ENCODE results near the gene SUPV3L1. TPM values are rescaled to one million over a fixed set of nuclear protein-coding genes. Genes with fewer than 3 reads are reported as not detected.

SUPV3L1 gene
- polyA plus RNA-seq, 1 donor from 2014 or later, result 23.0 TPM

DNA sequence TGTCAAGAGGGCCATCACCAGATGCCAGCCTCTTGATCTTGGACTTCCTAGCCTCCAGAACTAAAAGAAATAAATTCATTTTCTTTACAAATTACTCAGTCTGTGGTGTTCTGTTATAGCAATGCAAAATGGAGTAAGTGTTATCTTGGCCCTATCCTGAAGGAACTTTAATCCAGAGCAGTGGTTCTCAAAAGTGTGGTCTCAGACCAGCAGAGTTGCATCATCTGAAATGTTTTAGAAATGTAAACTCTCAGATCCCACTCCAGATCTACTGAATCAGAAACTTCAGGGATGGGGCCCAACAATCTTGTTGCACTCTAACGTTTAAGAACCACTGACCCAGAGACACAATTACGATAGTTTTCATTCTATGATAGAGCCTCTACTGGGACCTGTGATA lies 3.2 kb upstream of the SUPV3L1 start:
- Mint-ChIP-seq H3K4me1 (peaks cover 14 to 18% (median 15%) of the 10 kb centered on the region in 3 donors), H3K9me3 (no peaks in the 10 kb centered on the region), H3K27ac (peak overlapping the region in 1 of 3 donors; percentile 59), H3K4me3 (peak overlapping the region in 2 of 4 donors; percentile 20 to 52), H3K27me3 (no peaks in the 10 kb centered on the region), H3K36me3 (no peaks in the 10 kb centered on the region)

DNA sequence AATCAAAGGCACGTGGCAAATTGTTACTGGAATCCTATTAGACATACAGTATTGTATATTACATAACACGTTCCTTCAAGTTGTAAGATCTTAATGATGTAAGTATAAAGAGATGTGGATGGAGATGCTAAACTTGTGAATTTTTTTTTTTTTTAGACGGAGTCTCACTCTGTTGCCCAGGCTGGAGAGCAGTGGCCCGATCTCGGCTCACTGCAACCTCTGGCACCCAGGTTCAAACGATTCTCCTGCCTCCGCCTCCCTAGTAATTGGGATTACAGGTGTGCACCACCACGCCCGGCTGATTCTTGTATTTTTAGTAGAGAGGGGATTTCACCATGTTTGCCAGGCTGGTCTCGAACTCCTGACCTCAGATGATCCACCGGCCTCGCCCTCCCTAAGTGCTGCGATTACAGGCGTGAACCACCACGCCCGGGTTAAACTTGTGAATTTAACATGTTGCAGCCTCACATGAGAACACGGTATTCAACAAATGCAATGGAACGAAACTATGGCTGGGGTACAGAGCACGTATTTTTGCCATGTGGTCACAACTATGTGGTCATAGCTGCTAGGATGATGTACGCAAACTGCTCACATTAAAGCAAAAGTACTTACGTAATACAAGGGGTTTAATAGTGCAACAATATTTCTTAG lies 818 bp upstream of the SUPV3L1 start:
- Mint-ChIP-seq H3K4me1 (peaks cover 19 to 28% (median 23%) of the 10 kb centered on the region in 3 donors), H3K4me3 (peak overlapping the region; percentile 86 to 98 (median 96)), H3K9me3 (no peaks in the 10 kb centered on the region), H3K27ac (peak overlapping the region; percentile 94 to 100 (median 100)), H3K27me3 (no peaks in the 10 kb centered on the region), H3K36me3 (no peaks in the 10 kb centered on the region)

DNA sequence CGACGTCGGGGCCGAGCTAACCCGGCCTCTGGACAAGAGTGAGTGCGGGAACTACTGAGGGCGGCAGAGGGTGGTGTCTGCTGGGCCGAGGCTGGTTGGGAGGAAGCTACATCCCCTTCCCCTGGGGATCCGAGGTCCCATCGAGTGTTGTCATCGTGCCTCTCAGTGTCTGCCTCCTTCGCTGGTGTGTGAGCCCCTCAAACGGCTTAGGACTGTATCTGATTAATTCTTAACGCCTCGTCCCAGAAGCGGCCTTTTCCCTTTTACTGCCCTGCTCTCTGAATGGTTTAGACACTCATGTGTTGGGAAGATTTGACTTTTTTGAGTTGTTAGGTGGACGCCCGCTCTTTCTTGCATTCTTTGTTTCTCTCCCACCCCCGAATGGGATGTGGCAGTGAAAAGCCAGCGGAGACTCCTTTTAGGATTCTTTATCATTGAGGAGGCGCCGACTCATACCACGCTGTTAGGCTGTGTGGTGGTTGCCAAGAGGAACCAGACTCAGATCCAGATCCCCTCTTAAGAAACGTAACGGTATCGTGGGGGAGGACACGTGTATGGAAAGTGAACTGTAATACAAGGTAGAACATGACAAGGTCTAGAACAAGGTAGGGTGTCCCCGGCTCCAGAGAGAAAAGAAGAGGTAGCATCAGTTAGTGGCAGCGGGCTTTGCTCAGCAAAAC lies 631 bp downstream of the SUPV3L1 start:
- Mint-ChIP-seq H3K4me1 (peaks cover 19 to 33% (median 26%) of the 10 kb centered on the region in 3 donors), H3K9me3 (no peaks in the 10 kb centered on the region), H3K4me3 (peak overlapping the region; percentile 86 to 98 (median 96)), H3K27ac (peak overlapping the region; percentile 94 to 100 (median 100)), H3K27me3 (no peaks in the 10 kb centered on the region), H3K36me3 (no peaks in the 10 kb centered on the region)

DNA sequence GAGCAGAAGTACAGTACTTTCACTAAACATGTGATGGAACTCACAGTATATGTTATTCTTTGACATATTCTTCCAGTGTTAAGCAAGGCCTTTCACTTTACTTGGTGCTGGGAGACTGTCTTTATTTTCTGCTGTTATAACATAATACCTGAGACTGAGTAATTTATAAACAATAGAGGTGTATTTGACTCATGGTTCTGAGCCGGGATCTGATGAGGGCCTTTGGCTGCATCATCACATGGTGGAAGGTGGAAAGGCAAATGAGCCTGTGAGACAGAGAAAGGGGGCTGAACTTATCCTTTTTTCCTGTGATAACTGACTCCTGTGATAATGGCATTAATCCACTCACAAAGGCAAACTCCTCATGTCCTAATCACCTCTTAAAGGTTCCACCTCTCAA lies 1.4 kb downstream of the SUPV3L1 start:
- Mint-ChIP-seq H3K4me3 (peak overlapping the region; percentile 86 to 98 (median 96)), H3K4me1 (peaks cover 19 to 34% (median 26%) of the 10 kb centered on the region in 3 donors), H3K36me3 (no peaks in the 10 kb centered on the region), H3K27me3 (no peaks in the 10 kb centered on the region), H3K9me3 (no peaks in the 10 kb centered on the region), H3K27ac (peak overlapping the region; percentile 94 to 100 (median 100))

DNA sequence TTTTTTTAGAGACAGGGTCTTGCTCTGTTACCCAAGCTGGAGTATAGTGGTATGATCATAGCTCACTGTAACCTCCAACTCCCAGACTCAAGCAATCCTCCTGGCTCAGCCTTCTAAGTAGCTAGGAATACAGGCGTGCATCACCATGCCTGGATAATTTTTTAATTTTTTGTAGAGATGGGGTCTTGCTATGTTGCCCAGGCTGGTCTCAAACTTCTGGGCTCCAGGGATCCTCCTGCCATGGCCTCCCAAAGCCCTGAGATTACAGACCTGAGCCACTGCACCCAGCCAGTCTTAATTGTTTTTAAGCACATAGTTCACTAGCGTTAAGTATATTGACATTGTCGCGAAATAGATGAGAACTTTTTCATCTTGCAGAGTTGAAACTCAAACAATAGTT lies 2.0 kb downstream of the SUPV3L1 start:
- no peaks in the 10 kb centered on the region for H3K27me3 Mint-ChIP-seq
- no peaks in the 10 kb centered on the region for H3K36me3 Mint-ChIP-seq
- peaks cover 19 to 34% (median 26%) of the 10 kb centered on the region in 3 donors for H3K4me1 Mint-ChIP-seq
- H3K9me3 Mint-ChIP-seq, result no peaks in the 10 kb centered on the region
- no peak overlapping the region for H3K27ac Mint-ChIP-seq
- H3K4me3 Mint-ChIP-seq, result peak overlapping the region in 1 of 4 donors; percentile 42

DNA sequence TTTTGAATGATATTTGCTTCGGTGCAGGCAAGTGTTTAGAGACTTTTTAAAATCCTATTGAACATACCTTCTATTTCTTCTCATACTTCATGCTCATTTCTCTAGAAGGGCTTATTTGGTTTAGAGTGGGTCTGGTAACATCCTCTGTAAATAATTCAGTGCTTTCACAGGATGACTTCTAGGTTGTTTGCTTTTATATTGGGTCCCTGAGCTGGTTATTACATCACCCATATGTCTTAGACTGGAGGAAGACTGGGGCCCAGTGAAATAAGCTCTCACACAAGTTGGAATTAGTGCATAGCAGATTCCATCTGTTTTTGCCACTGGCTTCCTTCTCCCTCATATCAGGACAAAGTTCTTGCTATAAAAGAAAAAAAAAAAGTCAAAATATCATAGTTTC lies 6.5 kb downstream of the SUPV3L1 start:
- Mint-ChIP-seq H3K27ac (peak overlapping the region in 1 of 3 donors; percentile 48), H3K4me3 (peak overlapping the region in 1 of 4 donors; percentile 61), H3K36me3 (peaks cover 3% of the 10 kb centered on the region), H3K9me3 (no peaks in the 10 kb centered on the region), H3K4me1 (peaks cover 4 to 18% (median 17%) of the 10 kb centered on the region in 3 donors), H3K27me3 (no peaks in the 10 kb centered on the region)

DNA sequence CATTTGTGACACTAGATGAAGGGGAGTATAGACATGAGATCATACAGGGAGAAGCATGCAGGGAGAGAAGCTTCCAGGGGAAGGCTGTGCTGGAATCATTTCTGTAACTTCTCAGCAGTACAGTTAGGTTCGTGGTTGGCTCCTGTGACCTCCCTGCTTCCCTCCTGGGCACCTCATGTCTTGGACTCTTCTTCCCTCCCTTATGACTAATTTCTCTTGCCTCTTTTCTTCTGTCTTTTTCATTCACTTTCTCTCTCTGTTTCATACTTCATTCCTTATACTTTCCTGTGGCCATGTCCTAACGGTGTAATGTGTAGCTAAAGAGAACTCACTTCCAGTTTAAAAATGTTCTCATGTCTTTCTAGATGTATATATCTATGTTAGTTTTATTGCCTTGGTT lies 21.0 kb downstream of the SUPV3L1 start:
- Mint-ChIP-seq H3K9me3 (no peaks in the 10 kb centered on the region), H3K4me3 (no peak overlapping the region), H3K27me3 (no peaks in the 10 kb centered on the region), H3K36me3 (peaks cover 7% of the 10 kb centered on the region), H3K4me1 (peaks cover 3 to 13% (median 10%) of the 10 kb centered on the region in 3 donors), H3K27ac (peak overlapping the region in 2 of 3 donors; percentile 5 to 51)

DNA sequence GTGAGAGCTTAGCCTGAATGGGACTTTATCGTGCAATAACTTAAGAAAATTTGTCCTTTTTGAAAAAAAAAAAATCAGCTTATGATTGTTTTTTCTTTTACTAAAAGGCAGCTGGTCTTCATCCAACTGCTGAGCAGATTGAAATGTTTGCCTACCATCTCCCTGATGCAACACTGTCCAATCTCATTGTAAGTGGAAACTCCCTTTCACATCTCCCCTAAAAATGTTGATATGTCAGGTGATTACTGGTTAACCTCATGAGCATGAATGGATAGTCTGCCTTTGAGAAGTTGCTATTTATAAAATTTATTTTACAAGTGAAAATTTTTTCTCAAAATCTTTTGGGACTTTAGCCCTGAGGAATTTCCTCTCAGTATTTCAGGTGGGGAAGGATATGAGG lies 22.3 kb downstream of the SUPV3L1 start:
- Mint-ChIP-seq H3K4me3 (no peak overlapping the region), H3K27me3 (no peaks in the 10 kb centered on the region), H3K27ac (peak overlapping the region; percentile 5 to 81 (median 53)), H3K36me3 (peaks cover 7% of the 10 kb centered on the region), H3K4me1 (peaks cover 3 to 13% (median 10%) of the 10 kb centered on the region in 3 donors), H3K9me3 (no peaks in the 10 kb centered on the region)

DNA sequence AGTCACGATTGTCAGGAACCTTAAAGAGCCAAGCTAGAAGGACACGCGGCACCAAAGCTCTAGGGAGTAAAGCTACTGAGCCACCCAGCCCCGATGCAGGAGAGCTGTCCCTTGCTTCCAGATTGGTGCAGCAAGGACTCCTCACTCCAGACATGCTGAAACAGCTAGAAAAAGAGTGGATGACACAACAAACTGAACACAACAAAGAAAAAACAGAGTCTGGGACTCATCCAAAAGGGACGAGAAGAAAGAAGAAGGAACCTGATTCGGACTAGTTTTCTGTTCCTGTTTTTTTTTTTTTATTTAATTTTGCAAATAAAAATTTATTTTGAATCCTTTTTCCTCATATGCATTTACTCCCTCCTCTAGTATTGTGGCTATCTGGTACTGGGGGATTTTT lies 28.7 kb downstream of the SUPV3L1 start:
- Mint-ChIP-seq H3K27me3 (no peaks in the 10 kb centered on the region), H3K27ac (no peak overlapping the region), H3K9me3 (no peaks in the 10 kb centered on the region), H3K36me3 (peaks cover 3% of the 10 kb centered on the region), H3K4me1 (peaks cover 0 to 7% (median 5%) of the 10 kb centered on the region in 3 donors), H3K4me3 (no peak overlapping the region)

DNA sequence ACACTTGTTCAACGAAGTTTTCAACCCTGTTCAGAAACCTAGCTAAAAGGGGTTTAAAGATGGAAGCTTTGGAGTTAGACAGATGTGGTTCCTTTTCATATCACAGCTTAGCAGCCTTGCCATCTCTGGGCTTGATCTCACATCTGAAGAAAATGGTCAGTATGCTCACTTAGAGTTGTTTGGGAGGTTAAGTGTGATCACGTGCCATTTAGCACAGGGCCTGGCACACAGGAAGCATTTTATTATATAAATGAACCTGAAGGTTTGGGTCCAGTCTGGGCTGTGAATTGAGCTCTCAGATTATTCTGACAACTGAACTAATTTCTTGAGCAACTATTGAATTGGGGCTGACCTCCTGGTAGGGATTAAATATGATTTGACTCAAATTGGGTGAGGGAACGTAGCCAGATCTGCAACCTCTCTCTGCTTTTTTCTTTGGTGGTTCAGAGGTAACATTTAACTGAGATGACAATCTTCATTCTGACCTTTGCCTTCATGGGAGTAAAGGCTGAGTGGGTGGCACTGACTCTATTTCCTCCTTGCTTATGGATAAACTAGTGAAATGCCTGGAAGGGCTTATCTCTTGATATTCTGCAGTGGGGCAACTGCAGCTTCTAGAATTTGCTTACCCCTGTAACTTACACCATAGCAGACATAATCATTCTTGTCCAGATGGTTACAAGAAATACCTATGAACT lies 29.9 kb downstream of the SUPV3L1 start:
- Mint-ChIP-seq H3K4me3 (no peak overlapping the region), H3K9me3 (peaks cover 0 to 4% (median 0%) of the 10 kb centered on the region in 3 donors), H3K36me3 (peaks cover 3% of the 10 kb centered on the region), H3K4me1 (peaks cover 0 to 6% (median 2%) of the 10 kb centered on the region in 3 donors), H3K27me3 (no peaks in the 10 kb centered on the region), H3K27ac (no peak overlapping the region)

DNA sequence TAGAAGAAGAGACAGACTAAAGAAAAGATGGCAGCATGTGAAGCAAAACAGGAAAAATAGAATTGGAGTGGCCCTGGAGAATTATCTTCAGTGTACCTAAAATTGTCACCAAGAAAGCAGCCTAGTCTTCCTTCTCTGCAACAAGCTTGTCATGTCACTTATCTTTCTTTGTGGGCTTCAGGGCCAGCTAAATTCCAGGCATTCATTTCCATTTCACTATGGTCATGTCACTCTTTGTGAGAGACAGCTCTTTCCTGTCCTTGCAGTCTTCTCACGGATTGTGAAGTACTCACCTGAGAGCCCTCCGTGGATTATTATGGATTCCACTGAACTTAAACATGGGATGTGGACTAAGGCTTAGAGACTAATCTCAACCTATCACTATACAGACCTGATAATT lies 31.1 kb downstream of the SUPV3L1 start:
- H3K4me1 Mint-ChIP-seq, result peaks cover 2 to 9% (median 6%) of the 10 kb centered on the region in 3 donors
- H3K36me3 Mint-ChIP-seq, result peaks cover 3% of the 10 kb centered on the region
- no peak overlapping the region for H3K4me3 Mint-ChIP-seq
- H3K9me3 Mint-ChIP-seq, result peaks cover 0 to 4% (median 0%) of the 10 kb centered on the region in 3 donors
- H3K27me3 Mint-ChIP-seq, result peaks cover 9% of the 10 kb centered on the region
- no peak overlapping the region for H3K27ac Mint-ChIP-seq

DNA sequence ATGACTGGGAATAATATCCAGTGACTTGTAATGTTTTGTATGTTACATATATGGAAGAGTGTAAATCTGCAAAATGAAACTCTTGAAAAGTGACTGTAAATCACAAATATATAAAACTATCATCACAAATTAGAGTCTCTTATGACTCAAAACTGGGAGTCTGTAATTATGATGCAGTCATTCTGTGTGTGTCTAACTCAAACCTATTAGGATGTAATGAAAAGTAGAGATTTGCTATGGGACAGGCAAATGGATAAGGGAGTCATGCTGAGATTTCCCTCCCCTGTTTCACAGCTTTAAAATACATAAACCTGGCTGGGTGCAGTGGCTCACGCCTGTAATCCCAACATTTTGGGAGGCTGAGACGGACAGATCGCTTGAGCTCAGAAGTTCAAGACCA lies 31.5 kb downstream of the SUPV3L1 start:
- Mint-ChIP-seq H3K9me3 (peaks cover 0 to 4% (median 0%) of the 10 kb centered on the region in 3 donors), H3K4me3 (no peak overlapping the region), H3K4me1 (peaks cover 2 to 9% (median 6%) of the 10 kb centered on the region in 3 donors), H3K27me3 (peaks cover 10% of the 10 kb centered on the region), H3K27ac (no peak overlapping the region), H3K36me3 (peaks cover 4% of the 10 kb centered on the region)

DNA sequence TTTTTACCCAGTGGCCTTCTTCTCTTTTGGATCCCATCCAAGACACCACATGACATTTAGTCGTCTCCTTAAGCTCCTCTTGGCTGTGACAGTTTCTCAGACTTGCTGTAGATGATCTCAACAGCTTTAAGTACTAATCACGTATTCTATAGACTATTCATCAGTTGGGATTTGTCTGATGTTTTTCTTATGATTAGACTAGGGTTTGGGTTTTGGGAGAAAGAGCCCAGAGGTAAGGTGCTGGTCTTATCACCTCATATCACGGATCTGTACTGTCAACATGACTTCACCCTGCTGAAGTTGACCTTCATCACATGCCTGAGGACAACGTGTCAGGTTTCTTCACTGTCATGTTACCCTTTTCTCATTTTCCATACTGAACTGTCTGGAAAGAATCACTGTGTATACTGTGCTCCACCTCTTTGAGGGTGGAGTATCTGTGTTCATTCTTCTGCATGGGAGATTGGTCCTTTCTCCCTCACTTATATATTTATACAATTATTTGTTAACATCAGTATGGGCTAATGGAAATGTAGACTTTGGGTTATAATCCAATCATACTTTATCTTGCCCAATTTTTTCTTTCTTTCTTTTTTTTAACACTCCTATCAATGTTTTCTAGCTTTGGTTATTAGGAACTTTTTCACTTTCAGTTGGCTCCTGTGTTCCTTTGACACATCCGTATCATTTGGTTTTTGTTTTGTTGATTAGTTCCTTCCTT lies 33.7 kb downstream of the SUPV3L1 start:
- Mint-ChIP-seq H3K36me3 (peaks cover 1% of the 10 kb centered on the region), H3K27ac (no peak overlapping the region), H3K4me1 (peaks cover 2 to 7% (median 6%) of the 10 kb centered on the region in 3 donors), H3K27me3 (peaks cover 13% of the 10 kb centered on the region), H3K9me3 (peaks cover 0 to 4% (median 0%) of the 10 kb centered on the region in 3 donors), H3K4me3 (no peak overlapping the region)

DNA sequence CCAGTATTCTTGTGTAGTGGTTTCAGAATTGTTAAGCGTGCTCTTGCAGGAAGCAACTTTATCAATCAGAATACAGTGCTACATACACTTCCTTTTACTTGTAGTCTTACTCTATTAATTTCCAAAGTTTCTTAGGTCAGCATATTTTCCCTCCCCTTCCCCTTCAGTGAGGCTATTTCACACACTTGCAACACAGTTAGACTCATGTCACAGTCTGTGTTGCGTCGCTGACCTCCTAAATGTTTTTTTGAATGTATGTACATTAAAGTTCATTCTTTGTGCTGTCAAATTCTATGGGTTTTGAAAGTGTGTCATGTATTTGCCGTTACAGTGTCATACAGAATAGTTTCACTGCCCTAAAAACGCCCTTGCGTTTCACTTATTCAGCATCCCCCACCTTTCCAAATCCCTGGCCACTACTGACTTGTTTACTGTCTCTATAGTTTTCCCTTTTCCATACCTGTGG lies 34.7 kb downstream of the SUPV3L1 start:
- Mint-ChIP-seq H3K4me1 (peaks cover 0 to 6% (median 6%) of the 10 kb centered on the region in 3 donors), H3K4me3 (no peak overlapping the region), H3K27ac (no peak overlapping the region)

More for the DNA sequence above, 34.7 kb downstream of the SUPV3L1 start:
- peaks cover 1% of the 10 kb centered on the region for H3K36me3 Mint-ChIP-seq
- peaks cover 13% of the 10 kb centered on the region for H3K27me3 Mint-ChIP-seq
- peaks cover 0 to 4% (median 0%) of the 10 kb centered on the region in 3 donors for H3K9me3 Mint-ChIP-seq

Measured in IgD-negative memory B cell (primary cell).